GM12878 (cell line): ENCODE data around the gene MAP7D2. TPM values are rescaled to one million over a fixed set of nuclear protein-coding genes. Genes with fewer than 3 reads are reported as not detected.

Experiments used
- ATAC-seq: fragments of 200-7000 bp; cut with Tn5 transposase; 3 replicates; pipeline ENCODE4 v1.9.1; 2020; ENCODE audit warnings: mild to moderate bottlenecking, moderate library complexity
- BruUV-seq: library from RNA; stranded (reverse); fragments of 400-500 nt; replicated peaks from 2 replicates; lab custom pipeline; 2021; lab: Mats Ljungman, UMichigan
- CTCF ChIA-PET: fragments of 300-600 bp; sonication (Branson Sonifier 250); formaldehyde crosslinking; extraction: SDS; loops from one replicate; lab custom pipeline; 2021; ENCODE audit warnings: inconsistent platforms; lab: Yijun Ruan, JAX
- POLR2A ChIA-PET: fragments of 350-600 bp; formaldehyde crosslinking; extraction: SDS; loops from one replicate; lab custom pipeline; 2021; ENCODE audit warnings: inconsistent platforms; lab: Charles Lee
- RAD21 ChIA-PET: fragments of 300-600 bp; sonication (Branson Sonifier 250); formaldehyde crosslinking; loops from one replicate; lab custom pipeline; 2023; ENCODE audit warnings: antibody characterized with exemption; ENCODE audit not compliant: unreplicated experiment; lab: Charles Lee
- SMC1A ChIA-PET: fragments of 300-600 bp; sonication (Branson Sonifier 250); formaldehyde crosslinking; loops from one replicate; lab custom pipeline; 2023; ENCODE audit not compliant: unreplicated experiment, uncharacterized antibody; lab: Charles Lee
- DNase-seq: peaks from one replicate; pipeline ENCODE4 v3.0.0-alpha.2; 2011; ENCODE audit warnings: low read depth, low spot score
- FAIRE-seq: peaks from 3 replicates; lab custom pipeline; 2011; peaks lifted over from hg19 to GRCh38; lab: Jason Lieb, UNC
- H2AFZ ChIP-seq: 2 replicates; pipeline ENCODE4 v1.6.0; 2011; ENCODE audit warnings: low read depth, low read length, control low read depth; ENCODE audit not compliant: control insufficient read depth
- H3K27ac ChIP-seq: 2 replicates; pipeline ENCODE4 v1.5.1; 2011; ENCODE audit warnings: control low read depth; ENCODE audit not compliant: control insufficient read depth, insufficient read depth
- H3K27me3 ChIP-seq, 2 experiments: replicated peaks in 1 of 2; 2 replicates each; pipeline versions ENCODE4 v1.6.0 to v1.6.1; 2011; ENCODE audit warnings: low read length in 1 of 2; ENCODE audit not compliant: control insufficient read depth in 2 of 2, insufficient read depth in 2 of 2
- H3K36me3 ChIP-seq, 2 experiments: 2 replicates each; pipeline ENCODE4 v1.5.1; 2011; ENCODE audit warnings: low read length in 1 of 2; ENCODE audit not compliant: control insufficient read depth in 2 of 2, insufficient read depth in 2 of 2
- H3K4me1 ChIP-seq: 2 replicates; pipeline ENCODE4 v1.6.1; 2011; ENCODE audit warnings: mild to moderate bottlenecking, low read length, moderate library complexity, mixed read lengths; ENCODE audit not compliant: control insufficient read depth, insufficient read depth
- H3K4me2 ChIP-seq: 2 replicates; pipeline ENCODE4 v1.6.0; 2011; ENCODE audit warnings: control low read depth; ENCODE audit not compliant: control insufficient read depth, insufficient read depth
- H3K4me3 ChIP-seq: fragments of 200-600 bp; sonication (generic); 2 replicates; pipeline ENCODE4 v1.5.1; 2016
- H3K79me2 ChIP-seq: 2 replicates; pipeline ENCODE4 v1.6.0; 2011; ENCODE audit warnings: low read length; ENCODE audit not compliant: control insufficient read depth, insufficient read depth
- H3K9ac ChIP-seq: 2 replicates; pipeline ENCODE4 v1.8.0; 2011; ENCODE audit warnings: low read length, control low read depth, mixed read lengths; ENCODE audit not compliant: control insufficient read depth, insufficient read depth
- H3K9me3 ChIP-seq: replicated peaks from 3 replicates; pipeline ENCODE4 v1.5.1; 2011; ENCODE audit warnings: mild to moderate bottlenecking, low read length; ENCODE audit not compliant: control insufficient read depth, insufficient read depth
- H4K20me1 ChIP-seq: 2 replicates; pipeline ENCODE4 v1.6.0; 2011; ENCODE audit not compliant: control insufficient read depth, insufficient read depth
- ASH2L ChIP-seq: fragments of 300-600, 200-600 bp; sonication (generic); IDR thresholded peaks from 2 replicates; pipeline ENCODE4 v1.6.1; 2017; ENCODE audit warnings: low read depth, mild to moderate bottlenecking, borderline replicate concordance
- BHLHE40 ChIP-seq, 2 experiments: fragments of 450-650 bp in 1 of 2; IDR thresholded peaks; 2 replicates each; pipeline ENCODE4 v1.6.1; 2011 to 2017; ENCODE audit warnings: low read depth in 2 of 2, borderline replicate concordance in 1 of 2, improper control_type of control experiment in 1 of 2, low read length in 1 of 2, mild to moderate bottlenecking in 1 of 2
- BMI1 ChIP-seq: fragments of 450-650 bp; IDR thresholded peaks from 2 replicates; pipeline ENCODE4 v1.6.1; 2016; ENCODE audit warnings: mild to moderate bottlenecking, moderate library complexity, borderline replicate concordance
- CBX5 ChIP-seq: sonication (generic); IDR thresholded peaks from 2 replicates; pipeline ENCODE4 v1.6.1; 2016; ENCODE audit warnings: low read depth, moderate library complexity, mild to moderate bottlenecking, inconsistent platforms
- HDGF ChIP-seq: fragments of 450-650 bp; IDR thresholded peaks from 2 replicates; pipeline ENCODE4 v1.6.1; 2016; ENCODE audit warnings: antibody characterized with exemption
- IKZF1 ChIP-seq: fragments of 450-650 bp; conservative IDR thresholded peaks from 2 replicates; pipeline ENCODE4 v1.6.1; 2017; ENCODE audit warnings: antibody characterized with exemption, mild to moderate bottlenecking
- NFYA ChIP-seq: IDR thresholded peaks from 2 replicates; pipeline ENCODE4 v1.6.1; 2011; ENCODE audit warnings: low read depth, mild to moderate bottlenecking, low read length, improper control_type of control experiment, borderline replicate concordance
- NR2F1 ChIP-seq: fragments of 450-650 bp; conservative IDR thresholded peaks from 2 replicates; pipeline ENCODE4 v1.6.1; 2017; ENCODE audit warnings: mild to moderate bottlenecking
- NRF1 ChIP-seq: conservative IDR thresholded peaks from 2 replicates; pipeline ENCODE4 v1.6.1; 2011; ENCODE audit warnings: mild to moderate bottlenecking, low read depth, low read length, improper control_type of control experiment
- POLR2A ChIP-seq: IDR thresholded peaks from 2 replicates; pipeline ENCODE4 v1.6.1; 2011; ENCODE audit warnings: low read depth, mild to moderate bottlenecking, low read length
- POLR2AphosphoS5 ChIP-seq: IDR thresholded peaks from 2 replicates; pipeline ENCODE4 v1.6.1; 2011; ENCODE audit warnings: mild to moderate bottlenecking, low read length, inconsistent platforms
- RAD51 ChIP-seq: fragments of 450-650 bp; IDR thresholded peaks from 2 replicates; pipeline ENCODE4 v1.6.1; 2016; ENCODE audit warnings: moderate library complexity, mild to moderate bottlenecking, inconsistent platforms
- RB1 ChIP-seq: fragments of 450-650 bp; formaldehyde crosslinking; IDR thresholded peaks from 2 replicates; pipeline ENCODE4 v1.6.1; 2017; ENCODE audit warnings: mild to moderate bottlenecking, borderline replicate concordance
- RELA ChIP-seq: fragments of 450-650 bp; IDR thresholded peaks from 2 replicates; pipeline ENCODE4 v1.8.0; 2014; ENCODE audit warnings: borderline replicate concordance; ENCODE audit not compliant: partially characterized antibody
- SP1 ChIP-seq: IDR thresholded peaks from one replicate; pipeline ENCODE4 v1.6.1; 2011; ENCODE audit warnings: low read depth, low read length
- STAT1 ChIP-seq: fragments of 450-650 bp; conservative IDR thresholded peaks from 2 replicates; pipeline ENCODE4 v1.6.1; 2014; ENCODE audit warnings: antibody characterized with exemption, mild to moderate bottlenecking
- TCF3 ChIP-seq: IDR thresholded peaks from 2 replicates; pipeline ENCODE4 v1.6.1; 2012; ENCODE audit warnings: low read depth, mild to moderate bottlenecking, low read length, borderline replicate concordance; ENCODE audit not compliant: insufficient read depth
- YY1 ChIP-seq: IDR thresholded peaks from 2 replicates; pipeline ENCODE4 v1.6.1; 2011; ENCODE audit warnings: low read depth, mild to moderate bottlenecking, low read length
- WGBS: methylation state at CpG from one replicate; pipeline ENCODE4 v1.1.6; 2016; ENCODE audit warnings: low lambda C conversion rate; ENCODE audit not compliant: insufficient replicate concordance, insufficient coverage; ENCODE audit errors: missing lambda C conversion rate; 5-methylcytosine and 5-hydroxymethylcytosine counted together
- in situ Hi-C: fragments of 300-500 bp; cut with MboI; formaldehyde crosslinking; loops from 9 replicates; pipeline ENCODE4 v1.14.3; 2018; ENCODE audit warnings: mixed read lengths
- intact Hi-C: fragments of 100-400 bp; cut with micrococcal nuclease; formaldehyde crosslinking; loops from one replicate; pipeline ENCODE4 v1.14.2; 2022; ENCODE audit not compliant: unreplicated experiment
- polyA plus RNA-seq, 11 experiments: library from polyadenylated mRNA; depleted of rRNA in 4 of 11; unstranded in 6 of 11; stranded (reverse) in 5 of 11; fragments of >200 nt; fragmentation: Nextera tagmentation in 4 of 11; fragmentation: Illumina TruSeq in 1 of 11; extraction: Ambion mirVana in 4 of 11; extraction: Trizol in 1 of 11; gene quantifications; 1 replicate in 1 of 11; 2 replicates in 10 of 11; pipeline versions ENCODE4 v1.2.1 to v1.2.3, GENCODE V29; 2011 to 2016; ENCODE audit warnings: inconsistent platforms in 2 of 11, missing spikeins in 2 of 11, low read depth in 1 of 11
- total RNA-seq, 4 experiments: library from RNA; depleted of rRNA in 3 of 4; stranded (reverse); fragments of >200 nt in 3 of 4; fragmentation: Illumina TruSeq in 1 of 4; extraction: Trizol in 1 of 4; gene quantifications; 2 replicates each; pipeline versions ENCODE4 v1.2.1 to v1.2.3, GENCODE V29; 2013 to 2021
- TF ChIP-seq, protein P1 (sequence below): IDR thresholded peaks from 2 replicates; pipeline ENCODE4 v1.6.1; 2012; ENCODE audit warnings: low read depth, low read length, improper control_type of control experiment
- TF ChIP-seq, protein P2 (sequence below): fragments of 450-650 bp; IDR thresholded peaks from 2 replicates; pipeline ENCODE4 v1.6.1; 2017; ENCODE audit warnings: mild to moderate bottlenecking, low read depth, inconsistent platforms; ENCODE audit not compliant: poor library complexity, severe bottlenecking

The MAP7D2 gene
- total and polyA plus RNA-seq, 10 of the 15 experiments (the other 5 are each of a cell fraction or from before 2014, with no cell fraction given), result 0.06 to 18.4 (median 0.22) TPM

DNA sequence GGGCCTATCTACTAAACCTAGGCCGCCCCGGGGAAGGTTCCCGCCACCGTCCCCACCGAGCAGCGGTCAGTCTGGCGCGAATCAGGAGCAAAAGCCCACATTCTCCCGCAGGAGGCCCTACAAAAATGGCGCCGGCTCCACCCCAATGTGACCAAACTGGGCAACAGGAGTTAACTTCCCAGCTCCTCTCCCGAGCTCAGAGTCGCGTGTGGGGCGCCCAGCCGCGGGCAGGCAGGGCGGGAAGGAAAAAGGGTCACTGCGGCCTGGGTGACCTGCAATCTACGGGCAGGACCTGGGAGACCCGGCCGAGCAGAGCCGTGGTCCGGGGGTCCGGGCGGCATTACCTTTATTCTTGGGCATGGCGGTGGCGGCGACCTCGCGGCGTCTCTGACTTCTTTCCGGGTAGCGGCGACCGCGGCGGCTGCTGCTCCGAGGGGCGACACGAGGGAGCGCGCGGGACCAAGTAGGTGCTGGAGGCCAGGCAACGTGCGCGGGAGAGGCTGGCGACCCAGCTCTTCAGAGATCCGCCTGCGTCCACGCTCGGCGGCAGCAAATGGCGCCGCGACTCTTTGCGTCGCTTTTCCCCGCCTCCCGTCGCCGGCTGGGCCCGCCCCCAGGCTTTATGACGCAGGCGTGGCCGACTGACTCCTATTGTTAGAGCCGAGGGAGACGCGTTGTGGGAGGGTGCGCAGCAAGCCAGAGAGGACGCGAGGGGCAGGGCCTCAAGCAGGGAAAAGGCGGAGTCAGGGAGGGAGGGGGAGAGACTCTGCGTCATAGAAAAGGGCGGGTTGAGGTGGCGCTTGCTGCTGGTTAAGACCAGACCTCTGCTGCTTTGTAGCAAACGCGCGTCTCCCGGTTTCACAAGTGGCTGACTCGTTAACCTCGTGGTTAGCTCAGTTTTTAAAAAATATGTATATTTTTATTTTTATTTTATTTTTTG, 24.8 kb upstream of the MAP7D2 start, which contains the start of gene EIF1AX:
Gene EIF1AX, minus strand, starts transcription at position 558 of the 940 bp plus-strand sequence. Its CDS starts 198 bp downstream, at position 360.
- peak; percentile 97 for ATAC-seq
- intact Hi-C loops (no loop called here), in situ Hi-C loops (no loop called here)
- Histone ChIP-seq H3K4me3 (peak within 1 kb of the TSS; percentile 97), H2AFZ (peak within 1 kb of the TSS; percentile 75), H3K4me2 (peak within 1 kb of the TSS; percentile 87), H3K9ac (peak within 1 kb of the TSS; percentile 93), H3K36me3 (peaks cover 0 to 2% of the 10 kb centered on the region in 2 experiments; a peak in 1 of 4 replicates), H3K4me1 (peaks cover 8% of the 10 kb centered on the region; the same call in 1 of the 2 replicates), H3K9me3 (no peaks in the 10 kb centered on the region), H3K79me2 (peaks cover 36% of the 10 kb centered on the region), H4K20me1 (no peaks in the 10 kb centered on the region), H3K27me3 (no peaks in the 10 kb centered on the region), H3K27ac (peak within 1 kb of the TSS; percentile 82)
- ChIA-PET POLR2A (interaction anchor here (0.5 to 1.9 kb wide), 2 partner anchors 11 to 796 kb away, joined by 4 to 5 read pairs; no protein-coding TSS in a partner anchor), SMC1A (interaction anchor here (0.6 to 1.3 kb wide), 3 partner anchors 8 to 236 kb away, joined by 3 to 4 read pairs (median 3); no protein-coding TSS in a partner anchor), RAD21 (interaction anchor here (1.2 kb wide), 1 partner anchor 9 kb away, joined by 4 read pairs; no protein-coding TSS in a partner anchor), CTCF (interaction anchor here (1.0 to 1.4 kb wide), 2 partner anchors 9 to 11 kb away, joined by 3 read pairs; no protein-coding TSS in a partner anchor)
- BruUV-seq, result no TSS peak
- FAIRE-seq, result peak; percentile 95
- peak; percentile 97 for DNase-seq
- 1% methylated on average over 81 of the region's 82 CpGs for WGBS
- no peak for TF ChIP-seq NFYA
- TF ChIP-seq SP1, result peak; percentile 70
- TF ChIP-seq STAT1, result 0 out of 2 replicates have a peak, but pooled peaks have one; percentile 64
- TF ChIP-seq POLR2A, result peak; percentile 89
- TF ChIP-seq BHLHE40 (IDR thresholded peaks at IDR 0.05; ENCODE audit: borderline replicate concordance in 1 of 2, low read depth in 2 of 2, low read length in 1 of 2), result peak in 1 of 2 experiments; percentile 19; a peak in 1 of 4 replicates
- TF ChIP-seq, protein P1, sequence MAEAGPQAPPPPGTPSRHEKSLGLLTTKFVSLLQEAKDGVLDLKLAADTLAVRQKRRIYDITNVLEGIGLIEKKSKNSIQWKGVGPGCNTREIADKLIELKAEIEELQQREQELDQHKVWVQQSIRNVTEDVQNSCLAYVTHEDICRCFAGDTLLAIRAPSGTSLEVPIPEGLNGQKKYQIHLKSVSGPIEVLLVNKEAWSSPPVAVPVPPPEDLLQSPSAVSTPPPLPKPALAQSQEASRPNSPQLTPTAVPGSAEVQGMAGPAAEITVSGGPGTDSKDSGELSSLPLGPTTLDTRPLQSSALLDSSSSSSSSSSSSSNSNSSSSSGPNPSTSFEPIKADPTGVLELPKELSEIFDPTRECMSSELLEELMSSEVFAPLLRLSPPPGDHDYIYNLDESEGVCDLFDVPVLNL, result 0 out of 2 replicates have a peak, but pooled peaks have one; percentile 26
- peak; percentile 66; the same call in 1 of the 2 replicates for TF ChIP-seq RB1
- TF ChIP-seq POLR2AphosphoS5, result peak; percentile 84
- TF ChIP-seq CBX5, result no peak
- TF ChIP-seq, protein P2, sequence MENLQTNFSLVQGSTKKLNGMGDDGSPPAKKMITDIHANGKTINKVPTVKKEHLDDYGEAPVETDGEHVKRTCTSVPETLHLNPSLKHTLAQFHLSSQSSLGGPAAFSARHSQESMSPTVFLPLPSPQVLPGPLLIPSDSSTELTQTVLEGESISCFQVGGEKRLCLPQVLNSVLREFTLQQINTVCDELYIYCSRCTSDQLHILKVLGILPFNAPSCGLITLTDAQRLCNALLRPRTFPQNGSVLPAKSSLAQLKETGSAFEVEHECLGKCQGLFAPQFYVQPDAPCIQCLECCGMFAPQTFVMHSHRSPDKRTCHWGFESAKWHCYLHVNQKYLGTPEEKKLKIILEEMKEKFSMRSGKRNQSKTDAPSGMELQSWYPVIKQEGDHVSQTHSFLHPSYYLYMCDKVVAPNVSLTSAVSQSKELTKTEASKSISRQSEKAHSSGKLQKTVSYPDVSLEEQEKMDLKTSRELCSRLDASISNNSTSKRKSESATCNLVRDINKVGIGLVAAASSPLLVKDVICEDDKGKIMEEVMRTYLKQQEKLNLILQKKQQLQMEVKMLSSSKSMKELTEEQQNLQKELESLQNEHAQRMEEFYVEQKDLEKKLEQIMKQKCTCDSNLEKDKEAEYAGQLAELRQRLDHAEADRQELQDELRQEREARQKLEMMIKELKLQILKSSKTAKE, result peak; percentile 25
- TF ChIP-seq NR2F1, result peak; percentile 15; the same call in 1 of the 2 replicates
- peak; percentile 47 for TF ChIP-seq IKZF1
- no peak for TF ChIP-seq ASH2L
- TF ChIP-seq TCF3, result peak; percentile 14; the same call in 1 of the 2 replicates
- peak; percentile 41 for TF ChIP-seq RELA
- peak; percentile 94 for TF ChIP-seq YY1
- no peak for TF ChIP-seq RAD51
- peak; percentile 80 for TF ChIP-seq NRF1
- TF ChIP-seq HDGF, result peak; percentile 98
- TF ChIP-seq BMI1, result no peak
